SK-N-SH treated with all-trans-retinoic acid at 6 μM for 48 hours (cell line): ENCODE data around the gene SLC2A6.

Experiments
- PPARA ChIP-seq: fragments of 250-450 bp; sonication (Bioruptor Pico); IDR thresholded peaks from 2 replicates; pipeline ENCODE4 v1.5.0; 2020; ENCODE audit warnings: mild to moderate bottlenecking, borderline replicate concordance
- RARB ChIP-seq: fragments of 250-450 bp; sonication (Bioruptor Pico); IDR thresholded peaks from 2 replicates; pipeline ENCODE4 v1.8.0; 2021; ENCODE audit warnings: mild to moderate bottlenecking, moderate library complexity
- SNAI2 ChIP-seq: fragments of 250-450 bp; sonication (Bioruptor Pico); IDR thresholded peaks from 2 replicates; pipeline ENCODE4 v1.5.0; 2020; ENCODE audit warnings: mild to moderate bottlenecking, moderate library complexity
- TOX ChIP-seq: fragments of 250-450 bp; sonication (Bioruptor Pico); IDR thresholded peaks from 2 replicates; pipeline ENCODE4 v1.8.0; 2021; ENCODE audit warnings: mild to moderate bottlenecking, moderate library complexity, borderline replicate concordance
- ZFP3 ChIP-seq: fragments of 250-450 bp; sonication (Bioruptor Pico); IDR thresholded peaks from 2 replicates; pipeline ENCODE4 v1.5.0; 2020; ENCODE audit warnings: mild to moderate bottlenecking, moderate library complexity
- ZFP30 ChIP-seq: fragments of 450-650 bp; formaldehyde crosslinking; IDR thresholded peaks from 2 replicates; pipeline ENCODE4 v1.5.0; 2022; ENCODE audit warnings: mild to moderate bottlenecking, moderate library complexity
- TF ChIP-seq, protein P1 (sequence below): fragments of 250-450 bp; sonication (Bioruptor Pico); IDR thresholded peaks from 2 replicates; pipeline ENCODE4 v1.8.0; 2020; ENCODE audit warnings: mild to moderate bottlenecking, moderate library complexity, borderline replicate concordance
- TF ChIP-seq, protein P2 (sequence below): fragments of 250-450 bp; sonication (Bioruptor Pico); IDR thresholded peaks from 2 replicates; pipeline ENCODE4 v1.5.0; 2020; ENCODE audit warnings: mild to moderate bottlenecking, moderate library complexity

DNA sequence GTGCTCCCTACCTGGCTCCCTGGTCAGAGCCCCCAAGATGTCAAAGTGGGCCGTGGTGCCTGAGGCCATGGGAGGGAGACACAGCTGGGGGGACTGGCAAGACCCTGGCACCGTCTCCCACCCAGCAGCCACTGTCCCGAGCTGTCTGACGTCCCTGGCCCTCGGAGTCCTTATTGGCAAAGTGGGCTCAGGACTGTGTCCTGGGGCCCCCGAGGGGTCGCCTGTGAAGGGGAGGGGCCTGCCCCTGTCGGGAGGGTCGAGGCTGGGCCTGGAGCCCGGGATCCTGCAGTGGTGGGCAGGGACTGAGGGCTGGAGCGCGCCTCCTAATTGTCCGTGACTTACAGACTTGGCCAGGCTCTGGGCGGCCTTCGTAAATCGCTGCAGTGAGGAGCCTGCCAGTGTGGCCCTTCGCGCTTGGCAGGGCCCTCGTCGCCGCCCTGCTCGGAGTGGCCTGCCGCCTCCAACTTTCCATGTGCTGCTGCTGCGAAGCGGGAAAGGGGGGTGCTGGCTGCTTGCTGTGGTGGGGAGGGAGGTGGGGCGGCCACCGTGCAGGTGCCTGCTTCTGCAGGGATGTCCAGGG, 32.1 kb upstream of the SLC2A6 start:
- TF ChIP-seq RARB (CRISPR knock-in tag): no peak
- TF ChIP-seq SNAI2 (CRISPR knock-in tag): no peak
- TF ChIP-seq, protein P1, sequence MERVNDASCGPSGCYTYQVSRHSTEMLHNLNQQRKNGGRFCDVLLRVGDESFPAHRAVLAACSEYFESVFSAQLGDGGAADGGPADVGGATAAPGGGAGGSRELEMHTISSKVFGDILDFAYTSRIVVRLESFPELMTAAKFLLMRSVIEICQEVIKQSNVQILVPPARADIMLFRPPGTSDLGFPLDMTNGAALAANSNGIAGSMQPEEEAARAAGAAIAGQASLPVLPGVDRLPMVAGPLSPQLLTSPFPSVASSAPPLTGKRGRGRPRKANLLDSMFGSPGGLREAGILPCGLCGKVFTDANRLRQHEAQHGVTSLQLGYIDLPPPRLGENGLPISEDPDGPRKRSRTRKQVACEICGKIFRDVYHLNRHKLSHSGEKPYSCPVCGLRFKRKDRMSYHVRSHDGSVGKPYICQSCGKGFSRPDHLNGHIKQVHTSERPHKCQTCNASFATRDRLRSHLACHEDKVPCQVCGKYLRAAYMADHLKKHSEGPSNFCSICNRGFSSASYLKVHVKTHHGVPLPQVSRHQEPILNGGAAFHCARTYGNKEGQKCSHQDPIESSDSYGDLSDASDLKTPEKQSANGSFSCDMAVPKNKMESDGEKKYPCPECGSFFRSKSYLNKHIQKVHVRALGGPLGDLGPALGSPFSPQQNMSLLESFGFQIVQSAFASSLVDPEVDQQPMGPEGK (CRISPR knock-in tag): no peak
- TF ChIP-seq PPARA (CRISPR knock-in tag): no peak
- no peak for TF ChIP-seq TOX (CRISPR knock-in tag)
- TF ChIP-seq ZFP3 (CRISPR knock-in tag): no peak
- TF ChIP-seq, protein P2, sequence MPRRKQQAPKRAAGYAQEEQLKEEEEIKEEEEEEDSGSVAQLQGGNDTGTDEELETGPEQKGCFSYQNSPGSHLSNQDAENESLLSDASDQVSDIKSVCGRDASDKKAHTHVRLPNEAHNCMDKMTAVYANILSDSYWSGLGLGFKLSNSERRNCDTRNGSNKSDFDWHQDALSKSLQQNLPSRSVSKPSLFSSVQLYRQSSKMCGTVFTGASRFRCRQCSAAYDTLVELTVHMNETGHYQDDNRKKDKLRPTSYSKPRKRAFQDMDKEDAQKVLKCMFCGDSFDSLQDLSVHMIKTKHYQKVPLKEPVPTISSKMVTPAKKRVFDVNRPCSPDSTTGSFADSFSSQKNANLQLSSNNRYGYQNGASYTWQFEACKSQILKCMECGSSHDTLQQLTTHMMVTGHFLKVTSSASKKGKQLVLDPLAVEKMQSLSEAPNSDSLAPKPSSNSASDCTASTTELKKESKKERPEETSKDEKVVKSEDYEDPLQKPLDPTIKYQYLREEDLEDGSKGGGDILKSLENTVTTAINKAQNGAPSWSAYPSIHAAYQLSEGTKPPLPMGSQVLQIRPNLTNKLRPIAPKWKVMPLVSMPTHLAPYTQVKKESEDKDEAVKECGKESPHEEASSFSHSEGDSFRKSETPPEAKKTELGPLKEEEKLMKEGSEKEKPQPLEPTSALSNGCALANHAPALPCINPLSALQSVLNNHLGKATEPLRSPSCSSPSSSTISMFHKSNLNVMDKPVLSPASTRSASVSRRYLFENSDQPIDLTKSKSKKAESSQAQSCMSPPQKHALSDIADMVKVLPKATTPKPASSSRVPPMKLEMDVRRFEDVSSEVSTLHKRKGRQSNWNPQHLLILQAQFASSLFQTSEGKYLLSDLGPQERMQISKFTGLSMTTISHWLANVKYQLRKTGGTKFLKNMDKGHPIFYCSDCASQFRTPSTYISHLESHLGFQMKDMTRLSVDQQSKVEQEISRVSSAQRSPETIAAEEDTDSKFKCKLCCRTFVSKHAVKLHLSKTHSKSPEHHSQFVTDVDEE (CRISPR knock-in tag): no peak
- TF ChIP-seq ZFP30 (CRISPR knock-in tag): no peak
